ENCODE results near the gene NT5C3A.
A peak's percentile ranks its signal among the peaks of the same experiment; 100 is the strongest.
"Not testable (repeated sequence)": the region's sequence is repeated elsewhere in the genome, so short reads cannot be mapped to it uniquely, and the experiment has no call there.

NT5C3A gene

GRCh38 chr7:33040803-33041516 lies 21.6 kb downstream of the NT5C3A start:
- DNase-seq = peak; percentile 70

GRCh38 chr7:33039903-33040292 lies 22.7 kb downstream of the NT5C3A start:
- no peak for DNase-seq

GRCh38 chr7:33039257-33039902 lies 23.2 kb downstream of the NT5C3A start:
- no peak for DNase-seq

- no peak for DNase-seq
These were observed 23.9 kb downstream of the NT5C3A start for GRCh38 chr7:33038639-33039038.

- no peak for DNase-seq
These were observed 26.8 kb downstream of the NT5C3A start for GRCh38 chr7:33035776-33036175.

- no peak for DNase-seq
These were observed 38.3 kb downstream of the NT5C3A start for GRCh38 chr7:33024189-33024757.

GRCh38 chr7:33012364-33012763 lies 50.2 kb downstream of the NT5C3A start:
- DNase-seq = no peak

- no peak for DNase-seq
These were observed 52.8 kb downstream of the NT5C3A start for GRCh38 chr7:33009734-33010133.

GRCh38 chr7:33005690-33006089 lies 56.9 kb downstream of the NT5C3A start:
- DNase-seq = not testable (repeated sequence)

- DNase-seq = not testable (repeated sequence)
These were observed 57.4 kb downstream of the NT5C3A start for GRCh38 chr7:33005193-33005592.

- DNase-seq = not testable (repeated sequence)
These were observed 58.4 kb downstream of the NT5C3A start for GRCh38 chr7:33004104-33004616.

GRCh38 chr7:33003111-33003510 lies 59.5 kb downstream of the NT5C3A start:
- DNase-seq = not testable (repeated sequence)

- DNase-seq = not testable (repeated sequence)
These were observed 63.2 kb downstream of the NT5C3A start for GRCh38 chr7:32999380-32999779.

- DNase-seq = not testable (repeated sequence)
These were observed 64.0 kb downstream of the NT5C3A start for GRCh38 chr7:32998361-32999171.

- not testable (repeated sequence) for DNase-seq
These were observed 64.6 kb downstream of the NT5C3A start for GRCh38 chr7:32997956-32998355.

GRCh38 chr7:32992750-32993149 lies 69.8 kb downstream of the NT5C3A start:
- not testable (repeated sequence) for DNase-seq

- not testable (repeated sequence) for DNase-seq
These were observed 70.4 kb downstream of the NT5C3A start for GRCh38 chr7:32991975-32992700.

GRCh38 chr7:32991068-32991585 lies 71.4 kb downstream of the NT5C3A start:
- not testable (repeated sequence) for DNase-seq

- not testable (repeated sequence) for DNase-seq
These were observed 74.4 kb downstream of the NT5C3A start for GRCh38 chr7:32988148-32988547.

GRCh38 chr7:32979902-32980301 lies 82.7 kb downstream of the NT5C3A start:
- DNase-seq = not testable (repeated sequence)

- DNase-seq = not testable (repeated sequence)
These were observed 83.3 kb downstream of the NT5C3A start for GRCh38 chr7:32979246-32979645.

- not testable (repeated sequence) for DNase-seq
These were observed 85.4 kb downstream of the NT5C3A start for GRCh38 chr7:32977159-32977558.
